ENCODE results near the gene NKTR.
A peak's percentile ranks its signal among the peaks of the same experiment; 100 is the strongest.

NKTR gene

GRCh38 chr3:42612217-42612616 lies 11.7 kb downstream of the NKTR start:
- TF ChIP-seq CTCF (IDR thresholded peaks at IDR 0.05; ENCODE audit: low read depth, low read length, missing control alignments), result no peak
- no peak overlapping the region for H3K4me3 ChIP-seq (ENCODE audit: low read depth, low read length)
- no peak for DNase-seq (ENCODE audit: low read depth)

- no peak overlapping the region for H3K4me3 ChIP-seq (ENCODE audit: low read depth, low read length)
- TF ChIP-seq CTCF (IDR thresholded peaks at IDR 0.05; ENCODE audit: low read depth, low read length, missing control alignments), result no peak
- DNase-seq (ENCODE audit: low read depth), result no peak
Measured at GRCh38 chr3:42612928-42613327, 12.4 kb downstream of the NKTR start.

- no peak overlapping the region for H3K4me3 ChIP-seq (ENCODE audit: low read depth, low read length)
- peak; percentile 45 for TF ChIP-seq CTCF (IDR thresholded peaks at IDR 0.05; ENCODE audit: low read depth, low read length, missing control alignments)
- DNase-seq (ENCODE audit: low read depth), result no peak
Measured at GRCh38 chr3:42613462-42613861, 13.0 kb downstream of the NKTR start.

- no peak for DNase-seq (ENCODE audit: low read depth)
- TF ChIP-seq CTCF (IDR thresholded peaks at IDR 0.05; ENCODE audit: low read depth, low read length, missing control alignments), result no peak
- no peak overlapping the region for H3K4me3 ChIP-seq (ENCODE audit: low read depth, low read length)
Measured at GRCh38 chr3:42631620-42632019, 31.1 kb downstream of the NKTR start.

- no peak for TF ChIP-seq CTCF (IDR thresholded peaks at IDR 0.05; ENCODE audit: low read depth, low read length, missing control alignments)
- DNase-seq (ENCODE audit: low read depth), result no peak
Measured at GRCh38 chr3:42632146-42632545, 31.7 kb downstream of the NKTR start.

GRCh38 chr3:42633544-42633943 lies 33.1 kb downstream of the NKTR start:
- no peak overlapping the region for H3K4me3 ChIP-seq (ENCODE audit: low read depth, low read length)
- no peak for TF ChIP-seq CTCF (IDR thresholded peaks at IDR 0.05; ENCODE audit: low read depth, low read length, missing control alignments)
- no peak for DNase-seq (ENCODE audit: low read depth)

More at GRCh38 chr3:42632146-42632545, 31.7 kb downstream of the NKTR start:
- no peak overlapping the region for H3K4me3 ChIP-seq (ENCODE audit: low read depth, low read length)

- no peak for TF ChIP-seq CTCF (IDR thresholded peaks at IDR 0.05; ENCODE audit: low read depth, low read length, missing control alignments)
- DNase-seq (ENCODE audit: low read depth), result no peak
- no peak overlapping the region for H3K4me3 ChIP-seq (ENCODE audit: low read depth, low read length)
Measured at GRCh38 chr3:42635111-42635510, 34.6 kb downstream of the NKTR start.
